Karpas-422 (cell line): ENCODE data around the gene ZFYVE26. TPM values are rescaled to one million over a fixed set of nuclear protein-coding genes. Genes with fewer than 3 reads are reported as not detected.
A peak's percentile ranks its signal among the peaks of the same experiment; 100 is the strongest.
"Not testable (repeated sequence)": the region's sequence is repeated elsewhere in the genome, so short reads cannot be mapped to it uniquely, and the experiment has no call there.

Experiments used
- DNase-seq: peaks from one replicate; pipeline ENCODE4 v3.0.0-alpha.2; 2015
- H2AFZ ChIP-seq: fragments of 200-600 bp; sonication (generic); 2 replicates; pipeline ENCODE4 v1.6.1; 2014; ENCODE audit warnings: antibody characterized with exemption, low read length, mixed read lengths
- H3K27ac ChIP-seq: fragments of 200-600 bp; sonication (generic); 2 replicates; pipeline ENCODE4 v1.5.1; 2014; ENCODE audit warnings: mild to moderate bottlenecking, low read length, moderate library complexity
- H3K27me3 ChIP-seq: fragments of 200-600 bp; sonication (generic); 2 replicates; pipeline ENCODE4 v1.6.1; 2014; ENCODE audit warnings: low read length, mixed read lengths
- H3K36me3 ChIP-seq: fragments of 200-600 bp; sonication (generic); 2 replicates; pipeline ENCODE4 v1.6.1; 2014; ENCODE audit warnings: low read length, mixed read lengths; ENCODE audit not compliant: insufficient read depth
- H3K4me1 ChIP-seq: fragments of 200-600 bp; sonication (generic); 2 replicates; pipeline ENCODE4 v1.6.1; 2014; ENCODE audit warnings: mild to moderate bottlenecking, low read length, mixed read lengths
- H3K4me2 ChIP-seq: fragments of 200-600 bp; sonication (generic); 2 replicates; pipeline ENCODE4 v1.6.1; 2014; ENCODE audit warnings: low read length, low read depth, mild to moderate bottlenecking; ENCODE audit not compliant: poor library complexity, severe bottlenecking
- H3K4me3 ChIP-seq: fragments of 200-600 bp; sonication (generic); 2 replicates; pipeline ENCODE4 v1.5.1; 2014; ENCODE audit warnings: mild to moderate bottlenecking, antibody characterized with exemption, low read length, mixed read lengths
- H3K79me2 ChIP-seq: fragments of 200-600 bp; sonication (generic); 2 replicates; pipeline ENCODE4 v1.6.1; 2014; ENCODE audit warnings: mild to moderate bottlenecking, low read length, mixed read lengths
- H3K9ac ChIP-seq: fragments of 200-600 bp; sonication (generic); 2 replicates; pipeline ENCODE4 v1.6.0; 2014; ENCODE audit warnings: low read length
- H3K9me2 ChIP-seq: fragments of 200-600 bp; sonication (generic), shearing (Covaris generic); replicated peaks from 2 replicates; pipeline ENCODE4 v1.6.0; 2014; ENCODE audit warnings: mild to moderate bottlenecking, low read length, moderate library complexity; ENCODE audit not compliant: insufficient read depth
- H3K9me3 ChIP-seq: fragments of 300-700, 200-600 bp; sonication (generic); 2 replicates; pipeline ENCODE4 v1.6.1; 2014; ENCODE audit warnings: low read length, mixed read lengths
- H4K20me1 ChIP-seq: fragments of 200-600 bp; sonication (generic); 2 replicates; pipeline ENCODE4 v1.6.1; 2014; ENCODE audit warnings: mild to moderate bottlenecking, antibody characterized with exemption, low read length, low read depth; ENCODE audit not compliant: insufficient read depth
- total RNA-seq: library from RNA; depleted of rRNA; stranded (reverse); fragments of >200 nt; shearing (Covaris generic); gene quantifications from 2 replicates; pipeline ENCODE4 v1.2.3, GENCODE V29; 2014; ENCODE audit warnings: low replicate concordance

The ZFYVE26 gene
- total RNA-seq, 1 experiment from 2014 or later: 31.3 TPM

DNA sequence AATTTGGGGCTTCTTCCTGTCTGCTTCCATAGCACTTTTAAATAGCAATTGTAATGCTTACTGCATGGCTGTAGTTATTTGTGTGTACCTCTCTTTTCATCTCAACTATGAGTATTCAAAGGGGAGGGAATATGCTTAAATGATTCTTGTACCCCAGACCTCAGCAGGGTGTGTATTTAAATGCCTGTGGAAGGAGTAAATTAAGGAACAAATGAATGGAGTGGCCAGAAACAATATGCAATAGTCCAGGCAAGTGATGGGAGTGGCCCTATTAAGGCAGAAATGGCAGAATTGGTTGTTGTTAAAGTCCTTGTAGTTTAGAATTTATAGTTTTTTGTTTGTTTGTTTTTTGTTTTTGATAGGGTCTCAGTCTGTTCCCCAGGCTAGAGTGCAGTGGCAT, 4.7 kb upstream of the ZFYVE26 start:
- peaks cover 27% of the 10 kb centered on the region for H3K4me1 ChIP-seq
- no peaks in the 10 kb centered on the region for H4K20me1 ChIP-seq
- peak overlapping the region; percentile 78 for H3K4me3 ChIP-seq
- peak overlapping the region; percentile 78 for H3K9ac ChIP-seq
- H3K4me2 ChIP-seq: peak overlapping the region; percentile 72
- H3K79me2 ChIP-seq: peaks cover 37% of the 10 kb centered on the region
- H3K27me3 ChIP-seq: no peaks in the 10 kb centered on the region
- H3K27ac ChIP-seq: peak overlapping the region; percentile 30; the same call in 1 of the 2 replicates
- H3K9me2 ChIP-seq: no peaks in the 10 kb centered on the region
- no peak for DNase-seq
- no peaks in the 10 kb centered on the region for H3K9me3 ChIP-seq
- H2AFZ ChIP-seq: peak overlapping the region; percentile 60
- peaks cover 6% of the 10 kb centered on the region; the same call in 1 of the 2 replicates for H3K36me3 ChIP-seq

DNA sequence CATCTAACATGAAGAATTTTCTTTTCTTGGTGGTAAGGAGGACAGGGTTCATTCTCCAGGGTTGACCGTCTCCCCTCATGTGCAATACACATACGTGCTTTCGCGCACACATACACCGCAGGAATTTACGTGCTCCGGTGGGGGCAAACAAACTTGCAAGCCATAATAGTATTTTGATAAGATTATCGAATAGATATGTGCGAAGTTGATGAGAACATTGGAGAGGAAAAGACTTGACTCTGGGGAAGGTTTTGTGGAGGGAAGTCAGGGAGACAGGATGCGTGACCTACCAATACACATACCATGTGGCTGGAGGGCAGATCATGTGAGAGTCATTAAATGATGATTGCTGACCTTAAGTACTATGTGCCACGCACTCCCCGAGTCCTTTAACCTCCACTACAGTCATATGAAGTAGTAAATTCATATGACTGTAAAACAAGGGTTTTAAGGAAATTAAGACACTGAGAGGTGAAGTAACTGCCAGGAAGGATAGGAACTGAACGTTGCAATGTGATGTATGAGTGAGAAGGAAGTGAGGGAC, 4.1 kb upstream of the ZFYVE26 start:
- Histone ChIP-seq H3K9me2 (no peaks in the 10 kb centered on the region), H3K4me1 (peaks cover 32% of the 10 kb centered on the region), H3K79me2 (peaks cover 43% of the 10 kb centered on the region), H3K36me3 (peaks cover 5% of the 10 kb centered on the region; the same call in 1 of the 2 replicates), H2AFZ (peak overlapping the region; percentile 60), H3K4me3 (peak overlapping the region; percentile 78), H3K9ac (peak overlapping the region; percentile 78), H4K20me1 (no peaks in the 10 kb centered on the region), H3K4me2 (peak overlapping the region; percentile 72), H3K27ac (peak overlapping the region; percentile 30; the same call in 1 of the 2 replicates), H3K27me3 (no peaks in the 10 kb centered on the region), H3K9me3 (no peaks in the 10 kb centered on the region)
- DNase-seq: peak; percentile 75

- Histone ChIP-seq H2AFZ (peak within 1 kb of the TSS; percentile 60), H3K4me1 (peaks cover 39% of the 10 kb centered on the region), H3K4me2 (peak within 1 kb of the TSS; percentile 72), H3K27ac (peak within 1 kb of the TSS; percentile 30; the same call in 1 of the 2 replicates), H3K79me2 (peaks cover 50% of the 10 kb centered on the region), H4K20me1 (no peaks in the 10 kb centered on the region), H3K9ac (peak within 1 kb of the TSS; percentile 78), H3K27me3 (no peaks in the 10 kb centered on the region), H3K9me2 (no peaks in the 10 kb centered on the region), H3K36me3 (no peaks in the 10 kb centered on the region), H3K4me3 (peak within 1 kb of the TSS; percentile 78), H3K9me3 (no peaks in the 10 kb centered on the region)
- peak; percentile 98 for DNase-seq
Measured at GRCh38 chr14:67819563-67820421, 3.4 kb upstream of the ZFYVE26 start, which contains the start of gene RAD51B. TSS of gene RAD51B (plus strand) at chr14:67819779.

- H3K9me3 ChIP-seq, H3K4me3 ChIP-seq, H3K27me3 ChIP-seq, H3K27ac ChIP-seq, H2AFZ ChIP-seq, DNase-seq, H3K9me2 ChIP-seq, H4K20me1 ChIP-seq, H3K36me3 ChIP-seq, H3K4me2 ChIP-seq, H3K9ac ChIP-seq: not testable (repeated sequence)
- Histone ChIP-seq H3K79me2 (peaks cover 57% of the 10 kb centered on the region), H3K4me1 (peaks cover 43% of the 10 kb centered on the region)
Measured at GRCh38 chr14:67818476-67818875, 2.1 kb upstream of the ZFYVE26 start.

DNA sequence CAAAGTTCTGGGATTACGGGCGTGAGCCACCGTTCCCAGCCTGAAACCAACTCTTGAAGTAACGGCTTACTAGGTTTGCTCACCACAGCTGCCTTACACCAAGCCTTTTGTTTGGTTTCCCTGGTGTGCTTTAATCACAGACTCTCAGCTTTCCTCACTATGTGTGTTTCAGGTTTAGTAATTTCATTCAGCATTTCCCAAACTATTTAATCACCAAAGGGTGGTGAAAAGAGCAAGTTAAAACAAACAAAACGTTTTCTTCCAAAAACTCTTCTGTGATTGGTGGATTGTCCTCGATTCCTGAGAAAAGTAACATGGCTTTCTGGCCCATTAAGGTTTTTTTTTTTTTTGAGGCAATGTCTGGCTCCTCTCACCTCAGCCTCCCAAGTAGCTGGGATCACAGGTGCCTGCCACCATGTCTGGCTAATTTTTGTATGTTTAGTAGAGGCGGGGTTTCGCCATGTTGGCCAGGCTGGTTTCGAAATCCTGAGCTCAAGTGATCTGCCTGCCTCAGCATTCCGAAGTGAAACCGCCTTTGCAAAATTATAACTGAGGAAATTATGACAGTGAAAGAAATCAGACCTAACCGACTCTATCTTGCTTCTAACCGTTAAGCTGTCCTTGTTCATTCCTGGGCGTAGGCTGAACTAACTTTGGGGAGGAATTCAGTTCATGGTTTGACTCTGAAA, 1.5 kb upstream of the ZFYVE26 start:
- peak overlapping the region; percentile 98 for H3K4me2 ChIP-seq

DNA sequence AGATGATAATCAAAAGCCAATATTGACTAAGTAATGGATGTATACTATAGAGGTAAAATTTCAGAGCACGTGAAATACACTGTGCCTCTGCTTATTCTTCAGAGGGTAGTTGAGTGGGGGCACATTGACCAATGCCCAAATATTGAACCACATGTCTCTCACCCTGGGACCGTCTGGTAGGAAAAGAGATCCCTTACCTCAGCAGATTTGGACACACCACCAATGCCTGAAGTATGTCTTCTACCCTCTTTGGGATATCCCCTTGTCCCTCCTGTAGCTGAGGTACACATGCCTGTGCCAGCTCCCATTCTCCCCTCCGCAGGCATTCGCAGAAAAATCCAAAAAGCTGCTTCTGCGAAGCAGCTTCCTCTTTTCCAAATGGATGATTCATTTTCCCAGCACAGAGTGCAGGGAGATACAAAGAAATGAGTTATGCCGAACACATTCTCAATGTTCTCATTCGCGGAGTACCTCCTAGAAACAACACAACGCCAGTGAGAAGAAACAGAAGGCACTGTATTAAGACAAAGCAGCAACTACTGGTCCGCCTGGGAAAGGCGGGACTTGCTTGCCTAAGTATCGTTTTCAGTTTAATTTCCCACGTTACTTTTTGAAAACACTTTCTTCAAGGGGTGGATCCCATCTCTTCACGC, 691 bp downstream of the ZFYVE26 start:
- Histone ChIP-seq H3K36me3 (peaks cover 14% of the 10 kb centered on the region; the same call in 1 of the 2 replicates), H3K4me1 (peaks cover 32% of the 10 kb centered on the region), H3K4me2 (peak overlapping the region; percentile 98), H3K27me3 (no peaks in the 10 kb centered on the region), H3K79me2 (peaks cover 45% of the 10 kb centered on the region), H3K9ac (peak overlapping the region; percentile 76), H3K9me3 (no peaks in the 10 kb centered on the region), H4K20me1 (no peaks in the 10 kb centered on the region), H3K27ac (no peak overlapping the region), H2AFZ (no peak overlapping the region), H3K4me3 (peak overlapping the region; percentile 86), H3K9me2 (no peaks in the 10 kb centered on the region)
- DNase-seq: no peak

More for the DNA sequence above, 1.5 kb upstream of the ZFYVE26 start:
- no peak overlapping the region for H2AFZ ChIP-seq
- no peak overlapping the region for H3K9ac ChIP-seq
- H3K79me2 ChIP-seq: peaks cover 58% of the 10 kb centered on the region
- peak overlapping the region; percentile 86; the same call in 1 of the 2 replicates for H3K4me3 ChIP-seq
- no peaks in the 10 kb centered on the region for H4K20me1 ChIP-seq
- H3K9me2 ChIP-seq: no peaks in the 10 kb centered on the region
- H3K27me3 ChIP-seq: no peaks in the 10 kb centered on the region
- peak overlapping the region; percentile 95 for H3K27ac ChIP-seq
- no peaks in the 10 kb centered on the region for H3K9me3 ChIP-seq
- peaks cover 2% of the 10 kb centered on the region; the same call in 1 of the 2 replicates for H3K36me3 ChIP-seq
- peaks cover 43% of the 10 kb centered on the region for H3K4me1 ChIP-seq
- no peak for DNase-seq

DNA sequence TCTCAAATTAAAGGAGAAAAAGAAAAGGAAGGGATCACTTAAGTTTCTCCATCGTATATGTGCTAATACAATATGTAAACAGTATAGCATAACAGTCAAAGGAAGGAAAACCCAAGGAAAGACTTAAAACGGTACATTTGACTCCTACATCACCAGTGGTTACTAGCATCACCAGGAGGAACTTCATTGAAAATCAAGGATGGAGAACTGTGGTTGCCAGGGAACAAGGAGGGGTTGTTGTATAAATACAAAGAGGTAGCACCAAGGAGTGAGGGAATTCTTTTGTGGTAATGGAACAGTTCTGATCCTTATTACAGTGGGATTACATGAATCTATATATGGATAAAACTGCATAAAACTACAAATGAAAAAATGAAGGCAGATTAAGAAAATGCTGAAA, 1.6 kb downstream of the ZFYVE26 start:
- H3K9me3 ChIP-seq: no peaks in the 10 kb centered on the region
- H3K27me3 ChIP-seq: no peaks in the 10 kb centered on the region
- H3K27ac ChIP-seq: no peak overlapping the region
- DNase-seq: no peak
- H4K20me1 ChIP-seq: no peaks in the 10 kb centered on the region
- H3K4me1 ChIP-seq: peaks cover 27% of the 10 kb centered on the region
- peak overlapping the region; percentile 86; the same call in 1 of the 2 replicates for H3K4me3 ChIP-seq
- peaks cover 17% of the 10 kb centered on the region; the same call in 1 of the 2 replicates for H3K36me3 ChIP-seq
- no peak overlapping the region for H2AFZ ChIP-seq
- H3K9me2 ChIP-seq: no peaks in the 10 kb centered on the region
- peak overlapping the region; percentile 98 for H3K4me2 ChIP-seq
- 0 out of 2 replicates have a peak overlapping the region, but pooled peaks have one; percentile 76 for H3K9ac ChIP-seq
- peaks cover 36% of the 10 kb centered on the region for H3K79me2 ChIP-seq
